HG03097 (cell line): Measurements from ENCODE around the gene DNAJB1.

Source experiments
- ATAC-seq: cut with Tn5 transposase; IDR thresholded peaks from one replicate; pipeline ENCODE4 v1.9.1; 2021; ENCODE audit not compliant: unreplicated experiment, low FRiP score

DNAJB1 gene

GRCh38 chr19:14475251-14476073 lies 42.7 kb downstream of the DNAJB1 start, which contains the start of gene PTGER1:
Gene PTGER1 (minus strand): TSS chr19:14475354. CDS start chr19:14474320, 1,034 bp downstream.
- no peak for ATAC-seq

GRCh38 chr19:14474827-14475226 lies 43.4 kb downstream of the DNAJB1 start:
- ATAC-seq = no peak

- no peak for ATAC-seq
Measured at GRCh38 chr19:14473978-14474578, 44.1 kb downstream of the DNAJB1 start.

- no peak for ATAC-seq
Measured at GRCh38 chr19:14473073-14473977, 44.9 kb downstream of the DNAJB1 start.

- no peak for ATAC-seq
Measured at GRCh38 chr19:14472202-14472938, 45.8 kb downstream of the DNAJB1 start.

- ATAC-seq = no peak
Measured at GRCh38 chr19:14471436-14472187, 46.6 kb downstream of the DNAJB1 start.

- no peak for ATAC-seq
Measured at GRCh38 chr19:14470031-14470876, 47.9 kb downstream of the DNAJB1 start.

GRCh38 chr19:14467816-14468215 lies 50.4 kb downstream of the DNAJB1 start:
- ATAC-seq = no peak

GRCh38 chr19:14467391-14467790 lies 50.8 kb downstream of the DNAJB1 start:
- ATAC-seq = no peak
